Measurements from ENCODE around the gene LRRC55.

- TF ChIP-seq CTCF (IDR thresholded peaks at IDR 0.05): no peak
- TF ChIP-seq POLR2A (IDR thresholded peaks at IDR 0.05): no peak
Measured at GRCh38 chr11:57199330-57199729, 17.6 kb downstream of the LRRC55 start.

All from thyroid gland (tissue), 4 donors.